Sigmoid colon (tissue), 7 donors: ENCODE data around the gene P2RY13. TPM values are rescaled to one million over a fixed set of nuclear protein-coding genes. Genes with fewer than 3 reads are reported as not detected.

ENCODE experiments used
- DNase-seq: peaks from one replicate; pipeline ENCODE4 v3.0.0-alpha.2; 2019
- H3K27ac ChIP-seq, 4 donors: fragments of 200-600 bp; sonication (generic); one replicate each; pipeline ENCODE4 v1.5.1; 2016 to 2019; ENCODE audit warnings: mild to moderate bottlenecking in 1 of 4
- H3K27me3 ChIP-seq, 3 donors: fragments of 200-600 bp; sonication (generic); one replicate each; pipeline ENCODE4 v1.5.1; 2019; ENCODE audit warnings: mild to moderate bottlenecking in 1 of 3
- H3K36me3 ChIP-seq, 4 donors: fragments of 200-600 bp; sonication (generic); one replicate each; pipeline ENCODE4 v1.5.1; 2016 to 2019
- H3K4me1 ChIP-seq, 4 donors: fragments of 200-600 bp; sonication (generic); one replicate each; pipeline ENCODE4 v1.5.1; 2017 to 2019
- H3K4me3 ChIP-seq, 4 donors: fragments of 200-600 bp; sonication (generic); one replicate each; pipeline ENCODE4 v1.5.1; 2017 to 2019; ENCODE audit warnings: mild to moderate bottlenecking in 2 of 4, moderate library complexity in 1 of 4
- H3K9me3 ChIP-seq, 4 donors: fragments of 200-600 bp in 3 of 4; sonication (generic) in 3 of 4; one replicate each; pipeline versions ENCODE4 v1.5.1 to v1.6.1; 2013 to 2019
- CTCF ChIP-seq, 4 experiments: fragments of 450-650 bp in 3 of 4; fragments of 200-600 bp in 1 of 4; IDR thresholded peaks; one replicate each; pipeline ENCODE4 v1.5.1; 2016 to 2019; ENCODE audit warnings: antibody characterized with exemption in 4 of 4, mild to moderate bottlenecking in 3 of 4, moderate library complexity in 2 of 4
- EP300 ChIP-seq, 4 donors: sonication (generic); formaldehyde crosslinking; IDR thresholded peaks; one replicate each; pipeline ENCODE4 v1.6.1; 2017; ENCODE audit warnings: antibody characterized with exemption in 4 of 4
- POLR2A ChIP-seq, 2 donors: fragments of 450-650 bp; IDR thresholded peaks; one replicate each; pipeline ENCODE4 v1.6.1; 2016; ENCODE audit warnings: antibody characterized with exemption in 2 of 2, mild to moderate bottlenecking in 2 of 2, moderate library complexity in 2 of 2
- POLR2AphosphoS5 ChIP-seq, 4 donors: sonication (generic); formaldehyde crosslinking; IDR thresholded peaks; one replicate each; pipeline ENCODE4 v1.6.1; 2017; ENCODE audit warnings: antibody characterized with exemption in 4 of 4
- WGBS, 2 donors: extraction: QIAGEN DNeasy Blood & Tissue Kit; methylation state at CpG; one replicate each; pipeline ENCODE4 v1.1.7; 2013; 5-methylcytosine and 5-hydroxymethylcytosine counted together
- intact Hi-C: fragments of 100-400 bp; cut with DNase I; formaldehyde crosslinking; loops from one replicate; pipeline ENCODE4 v1.15.1; 2023
- polyA plus RNA-seq, 3 donors: library from polyadenylated mRNA; stranded (reverse); fragments of 200-250 nt; gene quantifications; one replicate each; pipeline ENCODE4 v1.2.3, GENCODE V29; 2013
- total RNA-seq, 4 donors: library from RNA; depleted of rRNA; stranded (reverse); fragments of >200 nt; gene quantifications; one replicate each; pipeline ENCODE4 v1.1.0, GENCODE V29; 2016
- donor health status: healthy with polysubstance abuse.
- donor health status: Bipolar disorder and iron deficiency.
- donor health status: healthy.

Gene P2RY13
- total and polyA plus RNA-seq, 7 donors: 0.28 to 3.9 (median 1.8) TPM

- TF ChIP-seq EP300 (IDR thresholded peaks at IDR 0.05) (no peak), POLR2A (IDR thresholded peaks at IDR 0.05) (no peak), CTCF (IDR thresholded peaks at IDR 0.05) (no peak), POLR2AphosphoS5 (IDR thresholded peaks at IDR 0.05) (no peak)
- H3K27me3 ChIP-seq: no peaks in the 10 kb centered on the region
- no peak for DNase-seq
- WGBS, 2 donors: 91 to 96% methylated on average over 3 of the region's 3 CpGs
- H3K27ac ChIP-seq: no peak overlapping the region
- no peak overlapping the region for H3K4me3 ChIP-seq
- no peaks in the 10 kb centered on the region for H3K4me1 ChIP-seq
- no peaks in the 10 kb centered on the region for H3K9me3 ChIP-seq
- intact Hi-C loops: no loop called here
- H3K36me3 ChIP-seq: no peaks in the 10 kb centered on the region
These were observed 33.1 kb downstream of the P2RY13 start for GRCh38 chr3:151296226-151296625.

GRCh38 chr3:151293127-151293526 is 36.2 kb downstream of the P2RY13 start:
- Histone ChIP-seq H3K9me3 (no peaks in the 10 kb centered on the region), H3K4me1 (no peaks in the 10 kb centered on the region), H3K4me3 (no peak overlapping the region), H3K36me3 (no peaks in the 10 kb centered on the region), H3K27me3 (no peaks in the 10 kb centered on the region), H3K27ac (no peak overlapping the region)
- DNase-seq: no peak
- WGBS, 2 donors: 16 to 64% methylated on average over 6 of the region's 6 CpGs
- intact Hi-C loops: no loop called here
- TF ChIP-seq POLR2AphosphoS5 (IDR thresholded peaks at IDR 0.05) (no peak), CTCF (IDR thresholded peaks at IDR 0.05) (no peak), EP300 (IDR thresholded peaks at IDR 0.05) (no peak), POLR2A (IDR thresholded peaks at IDR 0.05) (no peak)

GRCh38 chr3:151290673-151291072 is 38.7 kb downstream of the P2RY13 start:
- no peaks in the 10 kb centered on the region for H3K9me3 ChIP-seq
- DNase-seq: no peak
- 63% methylated on average over 3 of the region's 3 CpGs for WGBS, 2 donors
- H3K4me1 ChIP-seq: no peaks in the 10 kb centered on the region
- intact Hi-C loops: no loop called here
- H3K36me3 ChIP-seq: no peaks in the 10 kb centered on the region
- no peak overlapping the region for H3K4me3 ChIP-seq
- H3K27me3 ChIP-seq: no peaks in the 10 kb centered on the region
- no peak overlapping the region for H3K27ac ChIP-seq
- TF ChIP-seq POLR2AphosphoS5 (IDR thresholded peaks at IDR 0.05) (no peak), EP300 (IDR thresholded peaks at IDR 0.05) (no peak), CTCF (IDR thresholded peaks at IDR 0.05) (peak in 2 of 4 experiments; percentile 12 to 15), POLR2A (IDR thresholded peaks at IDR 0.05) (no peak)

- intact Hi-C loops: loop anchor here (10.0 kb wide), 1 partner anchor 545 kb away; no protein-coding TSS in a partner anchor
- 43 to 62% methylated on average over 3 of the region's 3 CpGs for WGBS, 2 donors
These were observed 39.9 kb downstream of the P2RY13 start for GRCh38 chr3:151289445-151289844.

More at GRCh38 chr3:151289445-151289844, 39.9 kb downstream of the P2RY13 start:
- TF ChIP-seq POLR2AphosphoS5 (IDR thresholded peaks at IDR 0.05) (no peak), CTCF (IDR thresholded peaks at IDR 0.05) (no peak), EP300 (IDR thresholded peaks at IDR 0.05) (no peak), POLR2A (IDR thresholded peaks at IDR 0.05) (no peak)
- no peak for DNase-seq
- Histone ChIP-seq H3K4me3 (no peak overlapping the region), H3K27me3 (no peaks in the 10 kb centered on the region), H3K9me3 (no peaks in the 10 kb centered on the region), H3K36me3 (no peaks in the 10 kb centered on the region), H3K27ac (no peak overlapping the region), H3K4me1 (no peaks in the 10 kb centered on the region)
